Measurements from ENCODE around the gene ASAP2.

GRCh38 chr2:9310377-9310776, 103.8 kb downstream of the ASAP2 start:
- TF ChIP-seq CTCF (conservative IDR thresholded peaks at IDR 0.05; ENCODE audit: low read length) (no peak), EZH2phosphoT487 (IDR thresholded peaks at IDR 0.05; ENCODE audit: borderline replicate concordance) (no peak)
